Measurements from ENCODE around the gene ZFAND5.

The ZFAND5 gene

DNA sequence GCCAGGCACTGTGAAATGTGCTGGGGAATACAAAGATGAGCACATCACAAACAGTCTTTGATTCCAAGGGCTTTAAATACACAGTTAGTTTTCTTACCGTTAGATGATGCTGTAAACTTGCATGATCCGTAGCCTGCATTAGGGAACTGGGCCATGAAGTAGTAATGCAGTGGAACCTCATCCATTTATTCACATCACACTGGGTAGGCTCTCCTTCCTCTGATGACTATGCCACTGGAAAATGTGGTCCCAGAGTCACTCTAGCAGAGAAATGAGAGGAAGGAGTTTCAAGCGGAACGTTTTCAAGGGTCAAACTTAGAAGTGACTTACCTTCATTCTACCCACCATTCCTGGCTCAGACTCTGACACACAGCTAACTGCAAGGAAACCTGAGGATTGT lies 26.4 kb downstream of the ZFAND5 start:
- FAIRE-seq (no peak), DNase-seq (ENCODE audit: insufficient read length) (no peak)
- TF ChIP-seq POLR2A (IDR thresholded peaks at IDR 0.05; ENCODE audit: low read depth, low read length) (no peak), TAF1 (IDR thresholded peaks at IDR 0.05; ENCODE audit: borderline replicate concordance, low read depth, low read length) (no peak), POLR2AphosphoS5 (IDR thresholded peaks at IDR 0.05; ENCODE audit: low read depth, low read length) (no peak)

DNA sequence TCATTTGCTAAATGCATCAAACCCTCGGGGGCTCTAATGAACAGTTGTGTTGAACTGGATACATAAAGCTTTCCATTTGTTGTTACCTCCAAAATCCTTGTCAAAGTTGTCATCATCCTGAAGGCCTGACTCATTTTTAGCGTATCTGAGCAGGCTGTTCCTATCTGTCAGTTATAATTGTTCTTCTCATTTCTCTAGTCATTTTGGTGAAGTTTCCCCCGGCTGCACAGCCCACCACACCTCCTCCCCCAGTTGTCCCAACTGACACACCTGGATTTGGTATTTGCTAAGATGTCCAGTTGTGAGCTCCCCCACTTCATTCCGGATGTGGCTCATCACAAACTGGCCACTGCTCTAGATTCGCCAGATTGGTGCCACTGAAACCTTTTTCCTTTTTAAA lies 27.7 kb downstream of the ZFAND5 start:
- TF ChIP-seq POLR2AphosphoS5 (IDR thresholded peaks at IDR 0.05; ENCODE audit: low read depth, low read length) (no peak), TAF1 (IDR thresholded peaks at IDR 0.05; ENCODE audit: borderline replicate concordance, low read depth, low read length) (no peak), POLR2A (IDR thresholded peaks at IDR 0.05; ENCODE audit: low read depth, low read length) (no peak)
- FAIRE-seq (no peak), DNase-seq (ENCODE audit: insufficient read length) (no peak)

DNA sequence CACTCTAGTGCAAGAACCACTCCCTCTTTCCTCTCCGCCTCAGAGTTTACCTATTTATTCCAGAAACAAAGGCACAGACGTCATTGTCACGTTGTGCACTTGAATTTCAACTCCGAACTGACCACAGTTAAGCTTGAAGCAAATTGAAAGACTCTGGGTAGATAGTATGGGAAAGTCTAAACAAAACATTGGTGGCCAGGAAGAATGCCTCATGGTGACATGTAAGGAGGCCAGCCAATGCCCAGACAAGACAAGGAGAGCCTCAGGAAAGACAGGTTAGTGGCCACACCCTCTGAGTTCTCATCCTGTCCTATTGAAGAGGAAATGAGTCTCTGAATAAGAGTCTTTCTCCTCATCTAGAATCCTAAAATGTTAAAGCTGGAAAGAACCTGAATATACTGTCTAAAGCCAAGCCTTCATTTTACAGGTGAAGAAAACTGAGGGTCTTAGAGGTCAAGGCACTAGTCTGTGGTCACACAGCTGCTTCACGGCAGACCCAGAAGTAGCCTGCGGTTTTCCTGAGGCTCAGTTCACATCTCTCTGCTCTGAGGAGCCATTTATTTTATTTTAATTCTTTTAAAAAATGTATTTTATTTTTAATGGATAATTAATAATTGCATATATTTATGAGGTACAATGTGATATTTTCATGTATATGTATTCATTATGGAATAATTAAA lies 30.2 kb downstream of the ZFAND5 start:
- DNase-seq (ENCODE audit: insufficient read length) (no peak), FAIRE-seq (no peak)
- TF ChIP-seq POLR2AphosphoS5 (IDR thresholded peaks at IDR 0.05; ENCODE audit: low read depth, low read length) = no peak
- no peak for TF ChIP-seq TAF1 (IDR thresholded peaks at IDR 0.05; ENCODE audit: borderline replicate concordance, low read depth, low read length)
- no peak for TF ChIP-seq POLR2A (IDR thresholded peaks at IDR 0.05; ENCODE audit: low read depth, low read length)

DNA sequence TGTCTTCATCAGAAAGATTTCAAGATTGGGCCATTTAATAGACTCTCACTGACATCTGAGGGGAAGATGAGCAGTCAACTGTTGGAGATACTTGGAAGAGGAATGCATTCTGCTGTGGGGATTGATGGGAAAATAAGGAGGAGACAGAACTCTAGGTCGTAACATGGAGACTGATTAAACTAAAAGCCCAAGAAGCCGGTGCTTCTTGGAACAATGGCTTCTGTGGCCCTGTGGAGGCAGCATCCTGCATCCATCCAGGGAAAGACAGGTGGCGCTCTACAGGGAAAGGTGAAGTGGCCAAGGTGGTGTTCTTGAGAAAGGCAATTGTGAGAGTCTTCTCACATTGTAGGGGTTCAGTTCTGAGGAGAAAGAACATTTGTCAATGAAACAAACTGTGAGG lies 31.3 kb downstream of the ZFAND5 start:
- no peak for FAIRE-seq
- no peak for TF ChIP-seq POLR2A (IDR thresholded peaks at IDR 0.05; ENCODE audit: low read depth, low read length)
- no peak for TF ChIP-seq TAF1 (IDR thresholded peaks at IDR 0.05; ENCODE audit: borderline replicate concordance, low read depth, low read length)
- TF ChIP-seq POLR2AphosphoS5 (IDR thresholded peaks at IDR 0.05; ENCODE audit: low read depth, low read length) = no peak
- no peak for DNase-seq (ENCODE audit: insufficient read length)

DNA sequence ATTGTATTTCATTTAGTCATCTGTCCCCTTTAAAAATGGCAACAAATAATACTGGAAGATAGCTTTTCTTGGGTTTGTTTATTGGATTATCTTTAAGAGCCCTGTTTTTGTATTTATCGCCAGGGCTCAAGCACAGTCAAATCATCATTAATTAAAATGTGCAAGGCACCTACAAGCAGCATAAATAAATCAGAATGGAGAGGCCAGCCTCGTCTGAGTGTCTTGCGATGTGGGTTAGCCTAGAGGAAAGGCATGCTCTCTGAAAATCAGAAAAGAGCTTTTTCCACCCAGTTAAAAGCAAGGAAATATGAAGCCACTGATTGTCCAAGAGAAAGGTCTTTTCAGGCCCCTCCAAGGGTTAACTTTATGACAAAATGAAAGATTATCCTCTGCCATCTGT lies 31.8 kb downstream of the ZFAND5 start:
- FAIRE-seq = no peak

DNA sequence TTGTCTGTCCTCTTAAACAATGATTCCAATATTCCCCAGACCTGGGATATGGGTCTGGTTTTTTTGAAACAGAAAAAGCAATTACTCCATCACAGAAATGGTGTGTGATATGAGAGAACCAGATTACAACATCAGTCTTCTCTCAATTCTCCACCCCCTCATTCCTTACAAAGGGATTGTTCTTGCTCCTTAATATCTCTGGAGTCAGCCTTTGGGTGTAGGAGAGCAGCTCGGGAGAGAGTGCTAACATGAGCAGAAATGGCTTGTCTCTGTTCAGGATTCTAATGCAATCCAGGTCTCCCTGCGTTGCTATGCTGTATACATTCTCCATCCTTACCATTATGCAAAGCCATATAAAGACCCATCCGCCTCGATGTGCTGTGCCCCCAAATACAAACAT lies 32.7 kb downstream of the ZFAND5 start:
- FAIRE-seq = no peak
- TF ChIP-seq POLR2A (IDR thresholded peaks at IDR 0.05; ENCODE audit: low read depth, low read length) (no peak), TAF1 (IDR thresholded peaks at IDR 0.05; ENCODE audit: borderline replicate concordance, low read depth, low read length) (no peak), POLR2AphosphoS5 (IDR thresholded peaks at IDR 0.05; ENCODE audit: low read depth, low read length) (no peak)

More for the DNA sequence above, 31.8 kb downstream of the ZFAND5 start:
- no peak for DNase-seq (ENCODE audit: insufficient read length)
- no peak for TF ChIP-seq POLR2AphosphoS5 (IDR thresholded peaks at IDR 0.05; ENCODE audit: low read depth, low read length)
- TF ChIP-seq POLR2A (IDR thresholded peaks at IDR 0.05; ENCODE audit: low read depth, low read length) = no peak
- no peak for TF ChIP-seq TAF1 (IDR thresholded peaks at IDR 0.05; ENCODE audit: borderline replicate concordance, low read depth, low read length)

DNA sequence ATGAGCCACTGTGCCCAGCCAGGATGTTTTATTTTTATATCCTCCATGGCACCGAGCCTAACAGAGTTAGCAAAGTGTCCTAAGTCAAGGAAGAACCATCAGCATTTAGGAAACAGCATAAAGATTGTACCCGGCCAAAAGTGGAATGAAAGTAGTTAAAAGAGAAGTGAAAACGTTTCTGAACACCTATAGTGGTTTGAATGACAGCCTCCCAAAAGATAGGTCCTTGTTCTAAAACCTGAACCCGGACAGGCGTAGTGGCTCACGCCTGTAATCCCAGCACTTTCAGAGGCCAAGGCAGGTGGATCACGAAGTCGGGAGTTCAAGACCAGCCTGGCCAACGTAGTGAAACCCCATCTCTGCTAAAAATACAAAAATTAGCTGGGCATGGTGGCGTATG lies 37.4 kb downstream of the ZFAND5 start:
- no peak for DNase-seq (ENCODE audit: insufficient read length)
- no peak for FAIRE-seq
- TF ChIP-seq POLR2AphosphoS5 (IDR thresholded peaks at IDR 0.05; ENCODE audit: low read depth, low read length) (no peak), TAF1 (IDR thresholded peaks at IDR 0.05; ENCODE audit: borderline replicate concordance, low read depth, low read length) (no peak), POLR2A (IDR thresholded peaks at IDR 0.05; ENCODE audit: low read depth, low read length) (no peak)

More for the DNA sequence above, 32.7 kb downstream of the ZFAND5 start:
- DNase-seq (ENCODE audit: insufficient read length) = no peak

DNA sequence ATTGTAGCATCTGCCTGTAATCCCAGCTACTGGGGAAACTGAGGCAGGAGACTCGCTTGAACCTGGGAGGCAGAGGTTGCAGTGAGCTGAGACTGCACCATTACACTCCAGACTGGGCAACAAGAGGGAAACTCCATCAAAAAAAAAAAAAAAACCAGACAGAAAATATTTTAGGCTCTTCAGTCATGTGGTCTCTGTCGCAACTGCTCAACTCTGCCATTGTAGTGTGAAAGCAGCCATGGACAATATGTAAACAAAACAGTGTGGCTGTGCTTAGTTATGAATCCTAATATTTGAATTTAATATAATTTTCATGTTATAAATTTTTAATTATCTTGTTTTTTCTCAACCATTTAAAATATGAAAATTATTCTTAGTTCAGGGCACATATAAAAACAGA lies 38.4 kb downstream of the ZFAND5 start:
- TF ChIP-seq POLR2A (IDR thresholded peaks at IDR 0.05; ENCODE audit: low read depth, low read length) = no peak
- TF ChIP-seq TAF1 (IDR thresholded peaks at IDR 0.05; ENCODE audit: borderline replicate concordance, low read depth, low read length) = no peak
- no peak for TF ChIP-seq POLR2AphosphoS5 (IDR thresholded peaks at IDR 0.05; ENCODE audit: low read depth, low read length)
- DNase-seq (ENCODE audit: insufficient read length) (no peak), FAIRE-seq (no peak)

DNA sequence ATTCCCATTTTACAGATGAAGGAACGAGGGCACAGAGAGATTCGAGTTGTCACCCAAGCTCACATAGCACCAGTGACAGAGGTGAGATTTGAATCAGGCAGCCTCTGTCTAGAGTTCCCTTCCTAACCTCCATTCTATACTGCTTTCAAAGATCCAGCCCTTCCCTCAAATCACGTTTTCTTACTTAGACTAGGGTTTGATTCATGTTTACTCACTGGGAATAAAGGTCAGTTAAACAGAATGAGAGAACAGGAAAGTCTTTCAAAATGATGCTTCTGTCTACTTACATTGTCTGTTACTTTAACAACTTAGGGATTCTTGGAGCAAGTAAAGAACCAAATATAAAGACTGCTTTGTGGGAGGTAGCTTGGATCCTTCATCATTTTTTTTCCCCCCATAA lies 40.0 kb downstream of the ZFAND5 start:
- no peak for FAIRE-seq
- TF ChIP-seq TAF1 (IDR thresholded peaks at IDR 0.05; ENCODE audit: borderline replicate concordance, low read depth, low read length) (no peak), POLR2AphosphoS5 (IDR thresholded peaks at IDR 0.05; ENCODE audit: low read depth, low read length) (no peak), POLR2A (IDR thresholded peaks at IDR 0.05; ENCODE audit: low read depth, low read length) (no peak)
- no peak for DNase-seq (ENCODE audit: insufficient read length)

DNA sequence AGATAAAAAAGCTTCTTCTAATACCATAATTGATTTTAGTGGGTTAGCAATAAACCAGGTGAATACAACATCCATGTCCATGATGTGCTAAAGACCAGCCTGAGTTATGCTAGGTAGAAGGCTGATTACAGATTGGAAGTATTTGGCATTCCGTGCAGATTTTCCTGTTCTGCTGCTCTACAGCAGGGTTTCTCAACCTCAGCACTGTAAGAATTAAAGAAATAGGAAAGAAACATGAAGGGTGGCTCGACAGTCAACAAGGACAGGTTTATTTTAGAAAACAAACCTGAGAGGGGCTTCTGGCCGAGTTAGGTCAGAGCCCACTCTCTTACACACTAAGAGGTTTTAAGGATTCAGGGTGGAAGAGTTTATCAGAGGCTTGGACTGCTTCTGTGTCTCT lies 42.3 kb downstream of the ZFAND5 start:
- DNase-seq (ENCODE audit: insufficient read length) = no peak
- TF ChIP-seq TAF1 (IDR thresholded peaks at IDR 0.05; ENCODE audit: borderline replicate concordance, low read depth, low read length) = no peak
- no peak for TF ChIP-seq POLR2A (IDR thresholded peaks at IDR 0.05; ENCODE audit: low read depth, low read length)
- no peak for TF ChIP-seq POLR2AphosphoS5 (IDR thresholded peaks at IDR 0.05; ENCODE audit: low read depth, low read length)
- FAIRE-seq = no peak

DNA sequence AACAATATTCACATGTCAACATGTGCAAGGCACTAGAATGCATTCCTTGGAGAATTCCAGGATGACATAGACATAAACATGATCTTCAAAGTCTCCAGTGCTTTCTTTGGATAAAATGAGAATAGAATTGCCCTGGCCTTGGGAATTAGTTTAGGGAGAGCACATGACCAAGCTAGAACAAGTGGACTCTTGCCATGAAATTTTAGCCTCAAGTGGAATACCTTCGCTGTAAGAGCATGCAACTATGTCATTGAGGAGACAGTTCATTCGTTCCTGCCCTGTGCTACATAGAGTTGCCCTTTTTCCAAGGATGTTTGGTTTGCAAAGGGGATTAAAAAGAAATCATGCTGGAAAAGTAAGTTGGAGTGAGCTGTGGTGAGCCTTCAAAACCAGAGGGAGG lies 42.7 kb downstream of the ZFAND5 start:
- TF ChIP-seq POLR2A (IDR thresholded peaks at IDR 0.05; ENCODE audit: low read depth, low read length) = no peak
- no peak for TF ChIP-seq TAF1 (IDR thresholded peaks at IDR 0.05; ENCODE audit: borderline replicate concordance, low read depth, low read length)
- TF ChIP-seq POLR2AphosphoS5 (IDR thresholded peaks at IDR 0.05; ENCODE audit: low read depth, low read length) = no peak
- FAIRE-seq (no peak), DNase-seq (ENCODE audit: insufficient read length) (no peak)

DNA sequence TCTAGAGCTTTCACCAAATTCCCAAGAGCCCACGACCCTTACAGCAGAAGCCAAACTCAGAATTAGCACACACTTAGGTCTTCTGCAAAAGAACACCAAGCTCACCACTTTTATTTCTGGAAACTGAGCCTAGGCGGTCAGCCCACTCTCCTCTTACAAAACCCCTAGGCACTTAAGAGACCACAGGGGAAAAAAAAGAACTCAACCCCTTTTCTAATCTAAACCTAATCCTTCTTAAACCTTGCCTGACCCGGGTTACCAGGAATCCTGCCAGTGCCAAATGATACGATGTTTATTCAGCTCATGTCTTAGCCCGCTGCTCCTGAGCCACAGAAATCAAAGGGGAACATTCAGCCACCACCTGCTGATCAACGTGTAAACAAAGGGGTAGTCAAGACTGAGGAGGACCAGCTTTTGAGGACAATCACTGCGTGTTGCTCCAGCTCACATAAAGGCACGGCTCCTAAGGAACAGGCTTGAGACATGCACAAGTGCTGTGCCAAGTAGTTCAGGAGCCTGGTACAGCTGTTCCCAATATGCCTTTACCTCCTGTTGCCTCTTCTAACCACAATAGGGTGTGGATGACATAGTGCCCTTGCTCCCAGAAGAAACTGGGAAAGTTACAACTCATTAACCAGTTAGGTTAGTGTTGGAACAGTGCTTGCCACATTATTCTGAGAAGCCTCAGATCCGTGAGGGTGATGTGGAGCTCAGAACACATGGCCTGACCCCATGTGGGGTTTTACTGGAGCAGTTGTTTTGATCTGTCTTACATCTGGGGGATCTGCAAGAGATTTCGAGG lies 49.3 kb downstream of the ZFAND5 start:
- no peak for TF ChIP-seq TAF1 (IDR thresholded peaks at IDR 0.05; ENCODE audit: borderline replicate concordance, low read depth, low read length)
- TF ChIP-seq POLR2AphosphoS5 (IDR thresholded peaks at IDR 0.05; ENCODE audit: low read depth, low read length) = no peak
- no peak for TF ChIP-seq POLR2A (IDR thresholded peaks at IDR 0.05; ENCODE audit: low read depth, low read length)
- no peak for DNase-seq (ENCODE audit: insufficient read length)
- no peak for FAIRE-seq
